CD1c-positive myeloid dendritic cell (primary cell): ENCODE data around the gene WASF1.

ENCODE experiments used
- DNase-seq: peaks from one replicate; pipeline ENCODE4 v3.0.0-alpha.2; 2016; ENCODE audit errors: extremely low spot score

Gene WASF1

DNA sequence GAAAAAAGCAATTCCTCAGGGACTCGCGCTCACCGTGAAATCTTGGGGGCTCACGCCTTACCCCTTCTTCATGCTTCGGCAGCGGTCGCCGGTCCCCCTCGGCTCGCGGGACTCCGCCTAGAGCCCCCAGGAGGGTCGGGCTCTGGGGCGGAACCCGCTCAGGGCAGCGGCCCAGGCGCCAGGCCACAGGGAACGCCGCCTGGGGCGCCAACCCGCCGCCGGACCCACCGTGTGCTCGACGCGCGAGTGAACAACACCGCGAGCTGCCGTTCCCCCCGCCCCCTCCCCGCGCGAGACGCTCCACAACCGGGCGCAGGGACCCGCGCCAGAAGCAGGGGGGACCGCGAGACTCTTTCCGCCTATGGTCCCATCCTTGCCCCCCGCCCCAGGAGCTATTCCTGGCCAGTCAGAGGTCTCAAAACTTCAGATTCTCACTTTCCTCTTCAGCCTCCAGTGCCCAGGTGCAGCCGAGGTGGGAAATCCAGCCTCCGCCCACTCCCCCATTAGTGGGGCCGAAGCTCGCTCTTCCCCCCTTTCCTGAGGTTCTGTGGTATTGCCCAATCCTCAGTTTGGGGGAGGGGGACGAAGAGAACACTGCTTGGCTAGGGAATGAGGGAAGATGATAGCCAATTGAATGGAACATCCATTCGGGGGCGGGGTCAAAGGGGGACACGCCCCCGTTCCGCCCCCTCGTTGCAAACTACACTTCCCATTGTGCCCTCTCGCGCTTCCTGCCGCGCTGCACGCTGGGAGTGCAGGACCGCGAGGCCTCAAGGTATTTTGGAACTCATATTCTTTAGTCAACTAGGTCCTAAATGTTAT is at the start of gene WASF1:
Gene WASF1, minus strand, starts transcription at position 265 of the 822 bp plus-strand sequence. CDS start 52,069 bp downstream, outside the sequence.
- peak; percentile 95 for DNase-seq

DNA sequence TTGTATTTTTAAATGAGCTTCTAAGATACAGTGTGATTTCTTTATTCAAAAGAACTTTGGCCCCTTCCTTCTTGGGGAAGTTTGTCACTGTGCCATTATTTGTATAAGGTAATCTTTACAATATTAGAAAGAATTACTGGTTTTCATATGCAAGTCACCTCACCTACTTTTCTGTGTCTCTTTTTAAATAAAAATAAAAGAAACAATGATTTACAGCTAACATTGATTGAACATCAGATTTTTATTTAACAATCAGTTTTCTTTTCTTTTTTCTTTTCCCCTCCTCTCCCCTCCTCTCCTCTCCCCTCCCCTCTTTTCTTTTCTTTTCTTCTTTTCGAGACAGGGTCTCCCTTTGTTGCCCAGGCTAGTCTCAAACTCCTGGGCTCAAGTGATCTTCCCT is 46.8 kb upstream of the WASF1 start:
- DNase-seq = no peak

DNA sequence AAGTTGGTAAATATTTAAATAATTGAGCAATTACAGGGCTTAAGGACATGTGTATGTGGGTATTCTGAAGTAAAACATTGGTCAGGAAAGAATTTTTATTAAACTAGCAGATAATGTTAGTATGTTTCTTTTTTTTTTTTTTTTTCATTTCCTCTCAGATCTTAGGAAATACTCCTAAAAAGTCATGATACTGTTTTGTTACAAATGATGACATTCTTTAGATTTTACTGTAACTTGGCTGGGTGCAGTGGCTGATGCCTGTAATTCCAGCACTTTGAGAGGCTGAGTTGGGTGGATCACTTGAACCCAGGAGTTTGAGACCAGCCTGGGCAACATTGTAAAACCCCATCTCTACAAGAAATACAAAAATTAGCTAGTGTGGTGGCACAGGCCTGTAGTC is 42.3 kb upstream of the WASF1 start:
- DNase-seq = no peak

DNA sequence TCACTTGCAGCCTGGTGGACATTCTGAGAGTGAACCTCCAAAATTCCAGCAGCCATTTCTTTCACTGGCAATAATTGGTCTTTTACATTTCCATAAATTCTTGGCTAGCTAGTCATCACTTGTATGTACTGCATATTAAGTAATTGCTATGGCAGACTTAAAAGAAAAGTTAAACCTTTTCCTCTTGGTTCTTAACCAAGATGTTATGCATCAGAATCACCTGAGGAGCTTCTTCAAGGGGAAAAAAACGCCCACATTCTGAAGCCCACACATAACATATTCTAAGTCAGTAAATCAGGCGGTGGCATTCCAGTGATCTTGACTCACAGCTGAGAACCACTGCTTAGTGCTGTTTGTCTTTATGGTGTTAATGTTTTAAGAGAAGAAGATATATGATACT is 37.8 kb upstream of the WASF1 start:
- DNase-seq = no peak

DNA sequence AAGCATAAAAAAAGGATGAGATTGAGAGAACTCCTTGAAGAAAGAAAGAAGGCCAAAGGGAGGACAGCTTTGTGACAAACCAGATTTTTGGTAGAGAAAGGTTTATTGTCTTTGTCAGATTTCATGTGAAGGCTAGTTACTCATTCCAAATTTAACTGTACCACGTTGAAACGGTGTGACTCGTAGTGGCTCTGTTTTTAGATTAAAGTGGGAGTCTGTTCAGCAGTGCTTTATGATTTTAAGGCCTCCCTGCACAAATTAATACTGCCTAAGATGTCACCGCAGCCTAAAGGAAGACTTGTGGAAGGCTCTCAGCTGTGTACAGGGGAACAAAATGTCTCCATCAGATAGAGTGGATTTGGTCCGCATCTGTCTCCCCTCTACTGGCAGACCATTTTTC is 36.7 kb upstream of the WASF1 start:
- no peak for DNase-seq

DNA sequence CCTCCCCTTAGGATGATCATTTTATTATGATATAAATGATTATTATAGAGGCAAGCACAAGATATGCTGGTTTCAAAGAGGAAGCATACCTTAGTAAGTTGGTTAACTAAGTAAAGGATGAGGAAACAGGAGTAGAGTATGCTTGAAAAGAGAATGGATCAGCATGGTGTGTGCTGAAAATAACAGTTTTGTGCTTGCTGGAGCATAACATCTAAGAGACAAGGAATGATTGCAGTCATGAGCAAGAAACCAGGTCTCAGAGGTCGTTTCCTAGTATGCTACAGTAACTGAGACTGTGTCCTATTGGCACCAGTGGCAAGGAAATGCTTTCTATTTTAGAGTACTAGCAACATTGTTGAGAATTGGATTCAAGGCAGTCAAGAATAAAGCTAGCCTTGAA is 34.9 kb upstream of the WASF1 start:
- no peak for DNase-seq

DNA sequence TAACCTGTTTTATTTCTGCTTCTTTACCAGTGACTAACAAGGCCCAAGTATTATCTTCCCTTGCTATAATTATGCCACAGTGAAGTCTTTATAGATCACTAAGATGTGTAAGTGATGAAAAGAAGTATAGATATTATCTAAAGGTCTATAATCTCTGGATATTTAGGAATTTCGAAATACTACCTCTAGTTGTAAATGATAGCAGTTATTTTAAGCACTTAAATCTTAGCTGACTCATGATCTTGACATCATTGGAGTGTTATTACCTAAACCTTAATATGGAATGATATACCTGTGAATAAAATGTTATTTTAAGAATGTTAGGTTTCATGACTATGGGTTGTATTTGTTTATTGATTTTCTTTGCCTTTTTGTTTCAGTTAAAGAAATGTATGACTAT is 32.3 kb upstream of the WASF1 start:
- no peak for DNase-seq

DNA sequence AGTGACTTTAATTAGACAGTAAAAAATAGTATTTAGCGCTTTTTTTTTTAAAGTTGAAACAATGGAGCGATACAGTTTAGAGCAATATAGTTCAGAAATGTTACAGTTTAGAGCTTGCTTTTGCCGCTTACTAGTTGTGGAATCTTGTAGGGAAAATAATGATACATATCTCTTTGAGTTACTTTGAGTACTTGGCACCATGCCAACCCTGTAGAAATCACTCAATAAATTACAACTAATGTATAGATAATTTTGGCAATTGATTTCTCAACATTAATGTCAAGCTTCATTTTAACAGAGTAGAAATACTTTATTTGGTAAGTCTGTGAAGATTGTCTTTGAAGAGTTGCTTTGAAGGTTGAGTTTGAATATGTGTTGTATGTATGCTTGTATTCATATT is 28.2 kb upstream of the WASF1 start:
- no peak for DNase-seq

DNA sequence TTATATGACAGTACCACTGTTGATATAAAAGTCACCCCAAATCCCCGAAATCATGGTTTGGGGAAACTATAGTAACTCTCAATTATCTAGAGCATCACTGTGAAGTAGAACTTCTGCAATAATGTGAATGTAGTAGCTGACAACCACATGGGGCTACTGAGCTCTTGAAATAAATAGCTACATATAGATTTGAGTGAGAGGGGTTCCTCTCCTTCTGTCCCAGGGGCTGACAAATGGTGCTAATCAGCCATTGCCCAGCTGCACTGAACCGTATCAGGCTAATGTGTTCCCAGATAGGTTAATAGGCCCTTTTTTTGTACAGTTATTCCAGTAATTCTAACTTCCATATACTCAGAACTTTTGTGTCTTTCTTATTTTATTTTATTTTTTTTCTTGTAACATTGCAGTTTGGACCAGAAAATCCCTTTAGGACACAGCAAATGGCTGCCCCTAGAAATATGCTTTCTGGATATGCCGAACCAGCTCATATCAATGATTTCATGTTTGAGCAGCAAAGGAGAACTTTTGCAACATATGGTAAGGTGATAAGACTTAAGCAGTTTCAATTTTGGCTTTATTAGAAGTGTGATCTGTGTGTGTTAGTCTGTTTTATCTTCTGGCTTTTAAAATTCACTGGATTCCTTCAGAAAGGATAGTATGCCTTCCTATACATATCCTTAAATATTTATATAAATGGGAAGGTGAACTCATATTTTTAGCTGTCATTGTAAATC is 21.8 kb upstream of the WASF1 start:
- no peak for DNase-seq

DNA sequence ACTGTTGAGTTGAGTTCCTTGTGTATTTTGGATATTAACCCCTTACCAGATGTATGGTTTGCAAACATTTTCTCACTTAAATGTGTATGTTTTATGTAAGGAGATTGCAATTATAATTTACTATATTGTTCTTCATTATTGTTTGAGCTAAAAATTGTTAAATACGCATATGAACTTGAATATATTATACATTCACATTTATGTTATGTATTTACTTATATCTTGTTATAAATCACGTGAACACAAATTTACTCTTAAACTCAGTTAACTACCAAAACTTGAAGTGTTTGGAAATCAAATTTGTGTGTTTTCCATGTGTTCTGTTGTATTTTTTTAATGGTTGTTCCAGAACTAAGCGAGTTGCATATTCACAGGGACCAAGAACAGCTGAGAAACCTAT is 19.1 kb upstream of the WASF1 start:
- no peak for DNase-seq

DNA sequence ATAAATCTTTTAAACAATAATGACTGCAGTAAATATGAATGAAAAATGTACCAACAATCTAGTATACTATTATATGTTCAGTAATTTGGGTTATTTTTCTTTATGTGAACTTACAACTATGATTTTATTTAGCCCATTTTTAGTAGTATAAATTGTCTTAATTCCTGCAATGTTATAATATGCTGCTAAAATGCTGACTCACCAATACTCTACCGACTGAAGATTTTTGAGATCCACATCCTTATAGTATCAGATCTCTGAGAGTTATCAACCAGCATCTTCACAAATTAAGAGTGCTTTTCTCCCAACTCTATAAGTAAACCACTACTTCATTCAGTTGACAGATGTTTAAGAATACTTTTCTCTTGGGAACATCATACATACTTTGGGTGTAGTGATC is 17.4 kb upstream of the WASF1 start:
- DNase-seq = no peak

DNA sequence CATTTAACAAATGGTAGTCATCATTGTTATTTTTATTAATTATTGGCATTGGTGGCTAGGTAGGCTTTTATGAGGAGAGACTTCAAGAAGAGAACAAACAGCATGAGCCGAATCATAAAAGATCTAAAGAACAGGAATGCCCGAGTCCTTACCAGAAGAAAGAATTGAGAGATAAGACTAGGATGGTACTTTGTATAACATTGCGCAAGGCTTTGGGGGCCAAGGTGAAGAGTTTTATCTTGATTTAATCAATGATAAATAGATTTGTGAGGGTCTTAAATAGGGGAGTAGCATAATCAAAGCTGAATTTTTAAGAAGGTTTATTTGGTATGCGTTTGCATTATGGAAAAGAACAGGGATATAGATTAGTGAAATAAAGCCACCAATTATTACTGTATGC is 16.2 kb upstream of the WASF1 start:
- no peak for DNase-seq

DNA sequence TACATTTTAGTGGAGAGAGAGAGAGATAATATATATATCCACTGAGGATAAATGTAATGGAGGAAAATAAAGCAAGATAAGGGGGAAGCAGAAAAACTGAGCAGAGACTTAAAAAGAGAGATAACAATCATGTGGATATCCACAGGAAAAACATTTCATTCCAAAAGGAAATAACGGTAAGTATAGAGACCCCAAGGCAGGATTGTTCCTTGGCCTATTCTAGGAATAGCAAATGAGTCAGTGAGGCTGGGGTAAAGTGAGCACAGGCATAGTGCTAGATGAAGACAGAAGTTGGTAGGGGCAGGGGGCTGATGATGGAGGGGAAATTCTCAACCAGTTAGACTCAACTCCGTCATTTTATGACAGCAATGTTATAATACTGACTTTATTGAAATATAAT is 12.0 kb upstream of the WASF1 start:
- DNase-seq = no peak

DNA sequence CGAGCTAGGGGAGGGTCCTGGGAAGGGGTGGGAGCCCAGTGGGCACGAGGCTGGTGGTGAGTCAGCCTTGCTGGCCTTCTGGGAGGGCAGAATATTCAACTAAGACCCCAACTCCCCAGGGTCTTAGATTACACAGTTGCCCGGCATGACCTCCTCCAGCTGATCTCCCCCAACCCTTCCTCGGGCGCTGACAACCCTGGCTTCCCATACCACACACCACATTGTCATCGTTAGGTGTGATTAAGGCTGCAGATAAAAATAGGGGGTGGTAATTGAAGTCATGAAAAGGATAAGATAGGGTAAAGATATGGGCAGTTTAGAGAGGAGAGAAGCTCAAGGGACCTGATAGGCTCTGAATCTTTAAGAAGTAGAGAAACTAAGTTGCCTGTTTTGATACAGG is 11.3 kb upstream of the WASF1 start:
- no peak for DNase-seq

DNA sequence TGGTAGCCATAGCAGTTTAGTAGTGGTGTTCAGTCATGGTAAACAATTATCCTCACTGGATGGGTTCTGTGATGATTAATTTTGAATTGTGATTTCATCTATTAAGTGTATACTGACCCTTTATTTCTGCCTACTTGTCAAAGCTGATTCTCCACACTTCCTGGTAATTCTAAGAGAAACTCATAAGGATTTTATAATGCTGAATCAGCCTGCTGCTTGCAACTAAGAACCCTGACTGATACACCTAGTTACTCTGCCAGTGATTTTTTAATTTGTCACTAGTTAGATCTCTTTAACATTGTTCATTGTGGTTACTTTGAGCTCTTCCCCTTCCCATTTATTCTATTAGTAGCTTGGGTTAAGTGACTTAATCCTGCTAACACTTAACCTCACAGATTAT is 9.3 kb upstream of the WASF1 start:
- no peak for DNase-seq

DNA sequence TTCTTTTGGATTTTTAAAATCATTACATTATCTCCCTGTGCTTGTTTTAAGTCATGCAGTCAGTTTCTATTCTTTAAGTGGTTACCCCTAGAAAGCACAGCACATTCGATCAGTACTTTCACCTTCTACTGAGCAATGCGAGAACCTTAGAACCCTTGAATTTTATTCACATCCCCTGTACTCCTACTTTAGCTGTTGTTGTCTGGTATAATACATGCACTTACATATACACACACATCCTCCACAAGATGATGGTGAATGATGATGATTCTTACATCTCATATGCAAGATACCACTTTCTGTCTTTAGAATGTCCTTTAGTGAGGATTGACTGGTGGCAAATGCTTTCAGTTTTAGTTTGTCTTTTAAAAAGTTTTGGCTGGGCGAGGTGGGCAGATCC is 6.4 kb upstream of the WASF1 start:
- DNase-seq = no peak

DNA sequence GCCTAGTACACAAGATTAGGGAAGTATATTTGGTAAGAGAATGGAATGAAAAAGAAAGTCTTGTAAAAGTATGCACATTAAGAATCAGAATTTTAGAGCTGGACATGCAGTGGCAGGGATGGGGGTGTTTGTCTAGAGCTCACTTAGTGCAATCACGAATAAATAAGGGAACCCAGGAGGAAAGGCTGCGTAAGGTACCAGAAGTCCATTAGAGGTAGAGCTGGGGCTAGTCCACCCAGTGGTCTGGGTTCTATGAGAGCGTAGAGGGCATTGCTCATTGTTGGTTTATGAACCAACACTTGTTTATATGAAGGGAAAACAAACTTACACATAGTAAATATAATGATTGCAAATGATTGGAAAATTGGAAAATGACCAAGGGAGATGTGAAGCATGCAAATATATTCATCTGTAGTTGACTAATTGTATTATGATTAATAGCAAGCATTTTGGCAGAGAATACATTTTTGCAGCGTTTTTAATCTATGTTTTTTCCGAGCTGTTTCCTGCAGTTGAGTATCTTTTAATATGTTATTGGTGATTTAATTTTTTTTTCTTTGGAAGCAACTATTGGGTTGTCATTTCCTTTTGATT is 3.9 kb upstream of the WASF1 start:
- DNase-seq = no peak

DNA sequence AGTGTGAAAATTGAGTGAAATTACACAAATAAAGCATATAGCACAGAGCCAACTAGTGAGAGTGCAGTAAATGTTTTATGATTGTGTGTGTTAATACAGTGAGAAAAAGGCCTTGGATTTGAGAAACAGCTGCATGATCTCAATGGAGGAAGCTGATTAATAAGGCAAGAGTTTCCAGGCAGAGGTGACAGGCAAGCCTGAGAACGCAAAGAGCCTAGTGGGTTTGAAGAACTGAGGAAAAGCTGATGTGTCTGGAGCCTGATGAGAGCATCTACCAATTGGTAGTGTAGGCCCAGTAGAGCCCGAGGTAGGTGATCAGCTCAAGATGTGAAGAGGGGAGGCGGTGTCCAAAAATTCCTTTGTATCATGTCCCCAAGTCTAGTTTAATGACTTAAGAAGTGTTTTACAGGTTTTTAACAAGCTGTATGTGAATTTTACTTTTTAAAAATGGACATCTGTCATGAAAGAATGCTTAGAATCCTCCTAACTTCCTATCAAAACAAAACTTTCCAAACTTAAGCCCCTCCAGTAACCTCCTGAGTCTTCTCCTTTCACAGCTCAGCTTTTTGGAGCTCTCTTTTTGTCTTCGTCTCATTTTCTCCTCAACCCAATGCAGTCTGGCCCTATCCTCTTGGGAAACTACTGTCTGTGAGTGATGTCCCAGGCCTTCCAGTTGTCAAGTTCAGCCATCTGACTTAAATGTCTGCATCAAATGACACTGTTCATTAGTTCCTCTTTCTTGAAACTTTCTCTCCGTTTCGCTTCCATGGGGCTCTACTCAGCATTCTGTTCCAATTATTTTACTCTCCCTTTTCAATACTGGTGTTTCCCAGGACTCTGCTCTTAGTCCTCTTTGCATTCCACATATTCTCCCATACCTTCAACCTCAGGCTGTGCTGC is 1.9 kb upstream of the WASF1 start:
- DNase-seq = peak; percentile 69

DNA sequence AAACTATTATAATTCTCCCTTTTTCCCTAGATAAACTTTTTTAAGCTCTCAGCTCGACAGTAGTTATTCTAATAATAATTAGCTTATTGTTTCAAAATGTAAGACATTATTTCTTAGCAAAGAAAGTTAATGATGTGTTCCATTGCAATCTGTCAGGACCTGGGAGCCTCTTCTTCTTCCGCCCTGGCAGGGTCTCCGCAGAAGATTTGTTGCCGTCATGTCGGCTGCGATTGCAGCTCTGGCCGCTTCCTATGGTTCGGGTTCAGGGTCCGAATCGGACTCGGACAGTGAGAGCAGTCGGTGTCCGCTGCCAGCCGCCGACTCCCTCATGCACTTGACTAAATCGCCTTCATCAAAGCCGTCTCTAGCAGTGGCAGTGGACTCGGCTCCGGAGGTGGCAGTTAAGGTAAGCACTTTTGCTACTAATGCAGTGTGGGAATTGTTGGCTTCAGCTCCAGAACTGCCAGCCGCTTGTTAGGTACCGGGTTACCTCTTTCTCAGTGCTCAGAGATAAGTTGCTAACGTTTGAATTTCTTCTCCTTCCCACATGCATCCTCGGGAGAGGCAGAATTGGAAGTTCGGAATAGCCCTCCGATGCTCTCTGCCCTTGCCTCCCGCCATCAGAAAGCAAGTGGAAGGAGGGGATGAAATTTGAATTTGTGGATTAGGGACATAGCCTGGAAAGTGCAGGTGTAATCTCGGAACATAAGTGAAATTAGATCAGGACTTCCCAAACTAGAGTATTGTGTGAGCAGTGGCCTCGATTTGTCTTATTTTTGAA is 948 bp upstream of the WASF1 start, which contains the start of gene CDC40:
Gene CDC40, plus strand, starts transcription at position 200 of the 781 bp plus-strand sequence. Its CDS starts 18 bp downstream, at position 218.
- DNase-seq = no peak

DNA sequence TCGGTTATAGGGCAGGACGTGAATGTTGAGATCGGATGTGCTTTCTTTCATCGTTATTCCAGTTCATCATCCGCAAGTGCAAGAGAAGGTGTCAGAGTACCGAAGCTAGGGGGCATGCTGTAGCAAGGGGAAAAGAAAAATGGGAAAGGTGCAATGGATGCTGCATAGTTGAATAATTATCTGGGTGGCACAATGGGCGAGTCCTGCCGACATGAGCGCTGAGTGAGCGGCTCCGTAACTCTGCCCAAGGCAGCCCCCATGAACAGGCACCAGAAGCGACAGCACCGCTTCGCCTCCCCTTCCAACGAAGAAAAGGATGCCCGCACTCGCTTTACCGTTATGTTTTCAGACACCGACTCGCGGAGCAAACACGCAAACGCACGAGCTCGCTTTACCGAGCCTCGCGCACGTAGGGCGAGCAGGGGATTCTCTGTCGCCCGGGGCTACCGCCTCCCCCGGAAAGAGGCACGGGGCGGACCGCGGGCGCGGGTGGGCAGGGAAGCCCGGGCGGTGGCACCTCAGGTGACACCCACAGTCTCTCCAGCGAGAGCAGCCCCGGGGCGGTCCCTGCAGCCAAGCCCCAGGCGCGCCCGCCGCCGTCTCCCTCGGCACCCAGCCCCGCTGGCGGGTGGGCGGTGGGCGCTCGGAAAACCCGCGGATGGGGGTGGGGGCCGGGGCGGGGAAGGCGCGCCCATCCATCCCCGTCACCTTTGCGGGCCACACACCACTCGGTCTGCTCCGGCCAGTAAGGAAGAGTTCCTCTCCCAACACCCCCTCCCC is 654 bp downstream of the WASF1 start:
- peak; percentile 59 for DNase-seq
